Measurements from ENCODE around the gene ITFG1.

GRCh38 chr16:47459603-47460002, 1.3 kb downstream of the ITFG1 start:
- no peak for TF ChIP-seq CTCF (conservative IDR thresholded peaks at IDR 0.05)
- TF ChIP-seq ZFX (IDR thresholded peaks at IDR 0.05), result no peak

Data from C4-2B (cell line).